Stimulated activated CD8-positive, alpha-beta memory T cell treated with anti-CD3 and anti-CD28 coated beads, Interleukin-15, amount 100 ng/mL, for 48 hours (primary cell): ENCODE results near the gene ZC2HC1C.
A peak's percentile ranks its signal among the peaks of the same experiment; 100 is the strongest.
"Not testable (repeated sequence)": the region's sequence is repeated elsewhere in the genome, so short reads cannot be mapped to it uniquely, and the experiment has no call there.

Experiments used
- DNase-seq, 2 donors: peaks; one replicate each; pipeline ENCODE4 v3.0.0-alpha.2; 2020; ENCODE audit warnings: low read depth in 2 of 2

The ZC2HC1C gene

GRCh38 chr14:75054421-75054820, 15.0 kb upstream of the ZC2HC1C start:
- no peak for DNase-seq

GRCh38 chr14:75059642-75060041, 9.8 kb upstream of the ZC2HC1C start:
- no peak for DNase-seq

GRCh38 chr14:75060420-75060819, 9.0 kb upstream of the ZC2HC1C start:
- DNase-seq = no peak

GRCh38 chr14:75063013-75063412, 6.4 kb upstream of the ZC2HC1C start:
- DNase-seq = no peak

- peak; percentile 85 to 88 for DNase-seq
These were observed 5.8 kb upstream of the ZC2HC1C start, which contains the start of gene ACYP1 for GRCh38 chr14:75063491-75064204. Gene ACYP1 (minus strand): TSS chr14:75064024. CDS start chr14:75063553, 471 bp downstream.

GRCh38 chr14:75064205-75064567, 5.3 kb upstream of the ZC2HC1C start:
- no peak for DNase-seq

- no peak for DNase-seq
These were observed 2.8 kb upstream of the ZC2HC1C start for GRCh38 chr14:75066691-75067090.

GRCh38 chr14:75067212-75067611, 2.2 kb upstream of the ZC2HC1C start:
- DNase-seq = no peak

GRCh38 chr14:75067765-75068164, 1.7 kb upstream of the ZC2HC1C start:
- DNase-seq = not testable (repeated sequence)

GRCh38 chr14:75068294-75069120, 934 bp upstream of the ZC2HC1C start:
- no peak for DNase-seq

- DNase-seq = no peak
These were observed 337 bp downstream of the ZC2HC1C start for GRCh38 chr14:75069811-75070145.

GRCh38 chr14:75070383-75070782, 942 bp downstream of the ZC2HC1C start:
- DNase-seq = no peak

- DNase-seq = no peak
These were observed 8.4 kb downstream of the ZC2HC1C start for GRCh38 chr14:75077794-75078193.

GRCh38 chr14:75079521-75079920, 10.1 kb downstream of the ZC2HC1C start:
- no peak for DNase-seq

- no peak for DNase-seq
These were observed 12.3 kb downstream of the ZC2HC1C start for GRCh38 chr14:75081660-75082229.

- no peak for DNase-seq
These were observed 13.8 kb downstream of the ZC2HC1C start for GRCh38 chr14:75083271-75083670.

GRCh38 chr14:75084513-75084912, 15.1 kb downstream of the ZC2HC1C start:
- no peak for DNase-seq

- DNase-seq = no peak
These were observed 18.7 kb downstream of the ZC2HC1C start for GRCh38 chr14:75088153-75088552.

- peak in 1 of 2 donors; percentile 4 for DNase-seq
These were observed 19.3 kb downstream of the ZC2HC1C start for GRCh38 chr14:75088566-75089373.

- no peak for DNase-seq
These were observed 20.9 kb downstream of the ZC2HC1C start for GRCh38 chr14:75090353-75090752.

GRCh38 chr14:75091251-75091650, 21.8 kb downstream of the ZC2HC1C start:
- no peak for DNase-seq

- DNase-seq = no peak
These were observed 23.3 kb downstream of the ZC2HC1C start for GRCh38 chr14:75092698-75093097.
